HG03066 (cell line): Measurements from ENCODE around the gene PFN4.
"Not testable (repeated sequence)": the region's sequence is repeated elsewhere in the genome, so short reads cannot be mapped to it uniquely, and the experiment has no call there.

Source experiments
- ATAC-seq: cut with Tn5 transposase; IDR thresholded peaks from one replicate; pipeline ENCODE4 v1.9.1; 2021; ENCODE audit warnings: low read depth; ENCODE audit not compliant: unreplicated experiment

The PFN4 gene

DNA sequence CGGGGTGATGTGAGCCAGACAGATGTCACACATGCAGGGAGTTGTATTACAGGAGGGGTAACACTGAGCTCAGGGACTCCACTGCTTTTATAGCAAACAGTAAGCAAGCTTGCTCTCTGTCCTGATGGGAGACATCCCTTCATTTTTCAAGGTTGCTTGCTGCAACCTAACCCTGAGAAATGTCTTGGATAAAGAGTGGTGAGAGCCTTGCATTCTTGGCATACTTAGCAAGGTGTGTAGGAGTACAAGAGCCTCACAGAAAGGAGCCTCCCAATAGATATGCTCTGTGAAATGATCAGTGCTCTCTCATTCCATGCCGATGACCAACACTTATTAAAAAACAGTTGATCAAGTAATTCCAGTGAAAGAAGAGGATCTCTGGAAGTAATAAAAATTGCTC lies 8.1 kb downstream of the PFN4 start:
- no peak for ATAC-seq

DNA sequence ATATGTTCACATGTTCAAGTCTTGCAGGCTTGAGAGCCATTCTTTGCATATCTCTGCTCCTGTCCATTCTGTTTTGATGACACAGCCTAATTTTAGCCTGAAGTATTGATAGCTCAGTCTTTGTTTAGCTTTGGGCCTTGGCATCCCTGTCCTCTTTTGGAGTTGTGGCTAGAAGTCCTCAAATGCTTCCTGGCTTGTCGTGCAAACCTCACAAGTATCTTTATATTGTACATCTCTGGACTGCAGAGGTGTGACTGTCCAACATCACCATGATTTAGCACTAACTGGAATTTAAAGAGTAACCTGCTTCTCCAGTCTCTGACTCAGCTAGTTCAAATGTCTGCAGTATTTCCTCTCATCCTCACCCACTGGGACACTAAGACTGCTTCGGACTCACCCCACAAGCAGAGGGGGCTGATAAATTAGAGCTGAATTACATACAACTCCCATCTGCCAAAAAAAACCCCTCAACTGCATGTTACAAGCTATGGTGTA lies 11.7 kb downstream of the PFN4 start:
- no peak for ATAC-seq

DNA sequence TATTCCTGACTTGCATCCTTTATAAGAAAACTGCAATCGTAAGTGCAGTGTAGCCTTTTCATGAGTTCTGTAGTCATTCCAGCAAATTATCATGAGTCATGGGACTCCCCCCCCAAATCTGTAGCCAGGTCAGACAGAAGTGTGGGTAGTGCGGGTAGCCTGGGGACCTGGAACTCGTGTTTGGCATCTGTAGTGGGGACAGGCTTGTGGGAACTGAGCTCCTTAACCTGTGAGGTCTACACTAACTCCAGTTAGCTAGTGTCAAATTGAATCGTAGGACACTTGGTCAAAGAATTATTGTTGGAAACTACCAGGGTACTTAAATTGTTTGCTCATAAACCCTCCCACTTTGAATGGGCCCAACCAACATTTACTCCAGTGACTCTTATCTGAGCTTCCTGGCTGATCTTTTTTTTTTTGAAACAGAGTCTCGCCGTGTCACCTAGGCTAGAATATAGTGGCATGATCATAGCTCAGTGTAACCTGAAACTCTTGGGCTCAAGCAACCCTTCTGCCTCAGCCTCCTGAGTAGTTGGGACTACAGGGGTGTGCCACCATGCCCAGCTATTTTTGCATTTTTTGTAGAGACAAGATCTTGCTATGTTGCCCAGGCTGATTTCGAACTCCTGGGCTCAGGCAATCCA lies 12.4 kb downstream of the PFN4 start:
- ATAC-seq: no peak

DNA sequence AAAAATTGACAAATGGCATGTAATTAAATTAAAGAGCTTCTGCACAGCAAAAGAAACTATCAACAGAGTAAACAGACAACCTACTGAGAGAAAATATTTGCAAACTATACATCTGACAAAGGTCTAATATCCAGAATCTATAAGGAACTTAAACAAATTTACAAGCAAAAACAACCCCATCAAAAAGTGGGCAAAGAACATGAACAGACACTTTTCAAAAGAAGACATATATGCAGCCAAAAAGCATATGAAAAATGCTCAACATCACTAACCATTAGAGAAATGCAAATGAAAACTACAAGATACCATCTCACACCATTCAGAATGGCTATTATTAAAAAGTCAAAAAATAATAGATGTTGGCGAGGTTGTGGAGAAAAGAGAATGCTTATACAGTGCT lies 13.7 kb downstream of the PFN4 start:
- not testable (repeated sequence) for ATAC-seq

DNA sequence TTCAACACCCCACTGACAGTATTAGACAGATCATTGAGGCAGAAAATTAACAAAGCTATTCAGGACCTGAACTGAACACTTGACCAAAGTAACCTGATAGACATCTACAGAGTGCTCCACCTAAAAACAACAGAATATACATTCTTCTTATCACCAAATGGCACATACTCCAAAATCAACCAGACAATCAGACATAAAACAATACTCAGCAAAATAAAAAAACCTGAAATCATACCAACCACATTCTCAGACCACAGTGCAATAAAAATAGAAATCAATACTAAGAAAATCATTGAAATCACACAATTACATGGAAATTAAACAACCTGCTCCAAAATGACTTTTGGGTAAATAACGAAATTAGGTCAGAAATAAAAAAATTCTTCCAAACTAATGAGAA lies 15.8 kb downstream of the PFN4 start:
- no peak for ATAC-seq

DNA sequence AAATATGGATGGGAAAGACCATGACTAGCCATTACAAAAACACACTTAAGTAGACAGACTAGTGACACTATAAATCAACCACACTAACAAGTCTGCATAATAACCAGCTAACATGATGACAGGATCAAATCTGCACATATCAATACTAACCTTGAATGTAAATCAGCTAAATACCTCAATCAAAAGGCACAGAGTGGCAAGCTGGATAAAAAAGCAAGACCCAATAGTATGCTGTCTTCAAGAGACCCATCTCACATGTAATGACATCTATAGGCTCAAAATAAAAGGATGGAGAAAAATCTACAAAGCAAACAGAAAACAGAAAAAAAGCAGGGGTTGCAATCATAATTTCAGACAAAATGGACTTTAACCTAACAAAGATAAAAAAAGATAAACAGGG lies 16.3 kb downstream of the PFN4 start:
- ATAC-seq: no peak

DNA sequence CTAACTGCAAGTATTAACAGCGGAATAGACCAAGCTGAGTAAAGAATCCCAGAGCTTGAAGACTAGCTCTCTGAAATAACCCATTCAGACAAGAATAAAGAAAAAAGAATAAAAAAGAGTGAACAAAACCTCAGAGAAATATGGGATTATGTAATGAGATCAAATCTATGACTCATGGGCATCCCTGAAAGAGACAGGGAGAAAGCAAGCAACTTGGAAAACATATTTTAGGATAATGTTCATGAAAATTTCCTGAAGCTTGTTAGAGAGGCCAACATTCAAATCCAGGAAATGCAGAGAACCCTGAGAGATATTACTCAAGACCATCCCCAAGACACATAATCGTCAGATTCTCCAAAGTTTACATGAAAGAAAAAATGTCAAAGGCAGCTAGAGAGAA lies 17.3 kb downstream of the PFN4 start:
- ATAC-seq: no peak

DNA sequence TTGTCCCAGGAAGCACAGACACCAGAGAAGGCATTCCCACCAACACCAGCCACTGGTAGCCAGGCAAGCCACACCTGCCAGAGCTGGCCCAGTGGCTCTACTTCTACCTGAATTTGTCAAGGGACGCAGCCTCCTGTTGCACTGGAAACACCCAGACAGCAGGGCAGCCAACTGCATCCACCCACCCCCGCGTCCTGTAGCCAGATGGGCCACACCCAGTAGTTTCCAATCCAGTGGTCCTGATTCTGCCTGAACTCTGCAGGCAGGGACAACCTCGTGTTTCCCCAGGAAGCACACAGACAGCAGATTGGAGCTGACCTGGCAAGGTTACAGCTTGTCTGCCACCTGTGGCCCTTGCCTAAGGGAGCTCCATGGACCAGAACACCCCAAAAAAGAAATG lies 18.2 kb downstream of the PFN4 start:
- ATAC-seq: no peak

DNA sequence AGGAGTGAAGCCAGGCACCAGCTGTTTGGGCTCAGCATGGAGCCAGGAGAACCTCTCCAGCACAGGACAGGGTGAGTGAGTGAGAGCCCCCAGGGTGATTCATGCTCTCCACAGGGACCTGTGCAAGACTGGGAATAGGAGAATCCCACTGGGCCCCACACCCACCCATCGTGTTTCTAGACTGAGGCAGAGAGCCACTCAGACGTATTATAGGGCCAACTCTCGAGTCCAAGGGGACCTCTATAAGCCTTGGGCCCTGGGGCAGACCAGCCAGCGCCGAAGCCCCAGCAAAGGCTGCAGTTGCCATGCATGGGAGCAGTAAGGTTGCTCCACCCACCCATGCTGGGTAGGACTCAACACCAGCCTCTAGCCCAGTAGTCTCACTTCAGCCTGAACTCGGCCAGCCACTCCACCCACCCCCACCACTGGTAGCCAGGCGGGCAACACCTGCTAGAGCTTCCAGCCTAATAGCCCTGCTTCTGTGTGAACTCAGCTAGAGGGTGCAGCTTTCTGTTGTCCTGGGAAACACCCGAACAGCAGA lies 19.0 kb downstream of the PFN4 start:
- ATAC-seq: no peak

DNA sequence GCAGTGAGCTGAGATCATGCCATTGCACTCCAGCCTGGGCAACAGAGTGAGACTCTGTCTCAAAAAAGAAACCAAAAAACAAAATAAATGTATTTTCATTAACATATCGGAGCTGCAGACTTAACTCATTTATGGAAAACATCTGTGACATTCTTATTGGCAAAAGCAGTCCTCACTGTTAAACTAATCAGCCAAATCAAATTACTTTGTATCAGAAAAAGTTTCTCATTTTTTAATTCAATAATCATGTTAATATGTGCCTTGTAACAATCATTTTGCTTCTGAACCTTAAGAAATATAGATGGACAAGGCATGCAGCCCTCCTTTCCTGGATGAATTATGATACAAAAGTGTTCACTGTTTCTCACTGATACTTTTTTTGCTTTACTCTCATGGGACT lies 20.5 kb downstream of the PFN4 start:
- ATAC-seq: no peak

DNA sequence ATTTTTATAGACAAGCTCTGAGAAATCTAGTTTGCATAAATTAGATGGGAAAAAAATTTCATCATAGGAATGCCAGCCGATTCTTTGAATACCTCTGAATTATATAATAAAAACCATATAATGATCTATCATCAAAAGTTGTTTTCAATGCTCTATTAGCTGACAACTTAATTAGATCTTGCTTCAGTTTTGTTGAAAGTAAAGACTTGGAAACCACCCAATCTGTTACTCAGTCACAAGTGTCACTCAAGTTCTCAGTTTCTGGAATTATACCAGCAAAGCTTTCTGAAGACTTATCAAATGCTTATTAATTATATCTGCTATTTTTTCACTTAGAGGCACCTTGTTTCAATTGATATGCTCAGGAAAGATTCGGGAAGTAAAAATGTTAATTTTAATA lies 21.1 kb downstream of the PFN4 start:
- no peak for ATAC-seq

DNA sequence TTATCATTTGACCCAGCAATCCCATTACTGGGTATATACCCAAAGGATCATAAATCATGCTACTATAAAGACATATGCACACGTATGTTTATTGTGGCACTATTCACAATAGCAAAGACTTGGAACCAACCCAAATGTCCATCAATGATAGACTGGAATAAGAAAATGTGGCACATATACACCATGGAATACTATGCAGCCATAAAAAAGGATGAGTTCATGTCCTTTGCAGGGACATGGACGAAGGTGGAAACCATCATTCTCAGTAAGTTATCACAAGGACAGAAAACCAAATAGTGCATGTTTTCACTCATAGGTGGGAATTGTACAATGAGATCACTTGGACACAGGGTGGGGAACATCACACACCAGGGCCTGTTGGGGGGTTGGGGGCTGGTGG lies 22.4 kb downstream of the PFN4 start:
- ATAC-seq: not testable (repeated sequence)

DNA sequence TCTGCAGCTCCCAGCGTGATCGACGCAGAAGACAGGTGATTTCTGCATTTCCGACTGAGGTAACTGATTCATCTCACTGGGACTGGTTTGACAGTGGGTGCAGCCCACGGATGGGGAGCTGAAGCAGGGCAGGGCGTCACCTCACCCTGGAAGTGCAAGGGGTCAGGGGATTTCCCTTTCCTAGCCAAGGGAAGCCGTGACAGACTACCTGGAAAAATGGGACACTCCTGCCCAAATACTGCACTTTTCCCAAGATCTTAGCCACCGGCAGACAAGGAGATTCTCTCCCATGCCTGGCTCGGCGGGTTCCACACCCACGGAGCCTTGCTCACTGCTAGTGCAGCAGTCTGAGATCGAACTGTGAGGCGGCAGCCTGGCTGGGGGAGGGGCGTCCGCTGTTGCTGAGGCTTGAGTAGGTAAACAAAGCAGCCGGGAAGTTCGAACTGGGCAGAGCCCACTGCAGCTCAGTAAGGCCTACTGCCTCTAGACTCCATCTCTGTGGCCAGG lies 27.9 kb downstream of the PFN4 start:
- not testable (repeated sequence) for ATAC-seq

DNA sequence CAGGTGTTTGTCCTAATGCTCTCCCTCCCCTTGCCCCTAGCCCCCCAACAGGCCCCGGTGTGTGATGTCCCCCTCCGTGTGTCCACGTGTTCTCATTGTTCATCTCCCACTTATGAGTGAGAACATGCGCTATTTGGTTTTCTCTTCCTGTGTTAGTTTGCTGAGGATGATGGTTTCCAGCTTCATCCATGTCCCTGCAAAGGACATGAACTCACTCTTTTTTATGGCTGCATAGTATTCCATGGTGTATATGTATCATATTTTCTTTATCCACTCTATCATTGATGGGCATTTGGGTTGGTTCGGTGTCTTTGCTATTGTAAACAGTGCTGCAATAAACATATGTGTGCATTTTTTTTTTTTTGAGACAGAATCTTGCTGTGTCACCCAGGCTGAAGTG lies 29.9 kb downstream of the PFN4 start:
- ATAC-seq: not testable (repeated sequence)

DNA sequence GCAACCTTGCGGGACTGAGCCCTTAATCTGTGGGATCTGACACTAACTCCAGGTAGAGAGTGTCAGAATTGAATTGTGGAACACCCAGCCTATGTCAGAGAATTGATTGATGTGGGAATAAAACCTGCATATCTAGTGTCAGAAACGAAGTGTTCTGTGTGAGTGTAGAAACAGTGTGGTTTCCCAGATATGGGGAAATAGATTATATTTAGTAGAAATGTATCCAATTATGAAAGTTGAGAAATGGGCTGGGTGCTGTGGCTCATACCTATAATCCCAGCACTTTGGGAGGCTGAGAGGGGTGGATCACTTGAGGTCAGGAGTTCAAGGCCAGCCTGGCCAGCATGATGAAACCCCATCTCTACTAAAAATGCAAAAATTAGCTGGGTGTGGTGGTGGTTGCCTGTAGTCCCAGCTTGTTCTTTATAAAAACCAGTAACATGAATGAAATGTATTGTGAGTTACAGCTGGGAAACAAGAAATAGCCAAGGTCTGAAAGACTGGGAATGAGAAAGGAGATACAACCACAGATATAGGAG lies 34.2 kb downstream of the PFN4 start:
- ATAC-seq: no peak

DNA sequence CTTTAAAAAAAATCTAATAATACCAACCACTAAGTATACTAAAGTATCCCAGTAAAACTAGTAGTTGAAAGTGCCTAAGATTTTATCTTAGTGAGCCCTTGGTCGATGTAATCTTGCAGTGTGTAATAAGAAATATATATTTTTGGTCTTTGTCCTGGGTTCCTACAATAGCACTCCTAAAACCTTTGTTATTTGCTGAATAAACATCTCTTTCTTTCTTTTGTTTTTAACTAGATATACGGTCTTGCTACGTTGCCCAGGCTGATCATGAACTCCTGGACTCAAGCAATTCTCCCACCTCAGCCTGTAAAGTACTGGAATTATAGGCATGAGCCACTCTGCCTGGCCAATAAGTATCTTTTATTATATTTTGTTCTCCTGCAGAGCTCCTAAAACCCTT lies 36.1 kb downstream of the PFN4 start:
- no peak for ATAC-seq

DNA sequence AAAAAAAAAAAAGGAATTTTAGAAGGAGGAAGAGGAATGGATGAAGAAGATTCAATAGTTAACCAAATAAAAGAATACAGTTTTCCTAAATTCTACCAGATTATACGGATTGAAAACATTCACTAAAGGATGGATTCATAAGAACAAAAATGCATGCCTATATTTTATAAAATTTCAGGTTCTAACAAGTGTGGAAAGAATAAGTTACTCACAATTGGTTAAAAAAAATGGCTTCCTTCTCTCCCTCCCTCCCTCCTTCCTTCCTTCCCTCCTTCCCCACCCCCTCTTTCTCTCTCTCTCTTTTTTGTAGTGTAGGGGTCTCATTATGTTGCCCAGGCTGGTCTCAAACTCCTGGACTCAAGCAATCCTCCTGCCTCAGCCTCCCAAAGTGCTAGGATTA lies 36.9 kb downstream of the PFN4 start:
- no peak for ATAC-seq

DNA sequence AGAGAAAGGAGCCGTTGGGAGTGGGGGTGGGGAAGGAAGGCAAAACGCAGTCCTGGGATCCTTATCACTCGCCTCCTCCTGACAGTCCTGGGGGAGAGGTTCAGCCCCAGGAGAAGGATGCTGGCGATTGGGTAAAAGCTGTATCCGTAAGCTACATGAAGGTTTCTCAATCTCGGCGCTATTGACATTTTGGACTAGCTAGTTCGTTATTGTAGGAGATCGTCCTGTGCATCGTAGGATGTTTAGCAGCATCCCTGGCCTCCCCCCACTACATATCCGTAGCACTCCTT lies 38.0 kb downstream of the PFN4 start:
- no peak for ATAC-seq

DNA sequence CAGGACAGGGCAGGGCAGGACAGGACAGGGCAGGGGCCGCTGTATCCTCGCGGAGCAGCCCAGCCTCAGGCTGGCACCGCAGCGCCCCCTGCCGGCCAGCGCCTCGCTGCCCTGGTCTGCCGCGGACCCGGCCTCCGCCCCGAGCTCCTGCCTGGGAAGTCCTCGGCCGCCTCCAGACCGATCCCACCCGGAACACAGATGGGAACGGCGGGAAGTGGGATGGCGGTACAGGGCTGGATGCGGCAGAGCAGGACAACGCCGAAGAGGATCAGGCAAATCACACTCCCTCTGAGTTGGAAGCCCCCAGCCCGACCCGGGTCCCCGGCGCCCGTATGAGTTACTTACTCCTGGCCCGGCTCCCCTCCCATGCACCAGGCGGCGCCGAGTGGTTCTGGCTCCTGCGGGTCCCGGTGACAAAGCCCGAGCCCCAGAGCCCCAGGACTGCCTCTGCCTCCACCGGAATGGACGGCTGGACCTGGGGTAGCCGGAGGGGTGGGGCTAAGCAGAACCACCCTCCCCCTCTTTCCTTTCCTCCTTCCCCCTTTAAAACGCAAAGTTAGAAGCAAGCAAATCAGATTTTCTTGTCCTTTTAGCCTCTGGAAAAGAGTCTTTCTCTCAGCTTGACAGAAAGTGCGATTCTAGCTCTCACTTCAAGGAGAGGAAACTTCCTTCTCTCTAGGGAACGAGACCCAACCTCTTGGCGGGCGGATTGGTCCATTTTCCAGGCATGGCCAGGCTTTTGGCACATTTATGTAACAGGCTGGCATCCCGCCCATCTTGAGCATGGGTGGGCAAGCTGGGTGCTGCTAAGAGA lies 38.5 kb downstream of the PFN4 start, which contains the start of gene TP53I3:
TSS of gene TP53I3 (minus strand) at position 449 of the 814 bp plus-strand sequence. CDS start 508 bp downstream, outside the sequence.
- ATAC-seq: peak; percentile 74

DNA sequence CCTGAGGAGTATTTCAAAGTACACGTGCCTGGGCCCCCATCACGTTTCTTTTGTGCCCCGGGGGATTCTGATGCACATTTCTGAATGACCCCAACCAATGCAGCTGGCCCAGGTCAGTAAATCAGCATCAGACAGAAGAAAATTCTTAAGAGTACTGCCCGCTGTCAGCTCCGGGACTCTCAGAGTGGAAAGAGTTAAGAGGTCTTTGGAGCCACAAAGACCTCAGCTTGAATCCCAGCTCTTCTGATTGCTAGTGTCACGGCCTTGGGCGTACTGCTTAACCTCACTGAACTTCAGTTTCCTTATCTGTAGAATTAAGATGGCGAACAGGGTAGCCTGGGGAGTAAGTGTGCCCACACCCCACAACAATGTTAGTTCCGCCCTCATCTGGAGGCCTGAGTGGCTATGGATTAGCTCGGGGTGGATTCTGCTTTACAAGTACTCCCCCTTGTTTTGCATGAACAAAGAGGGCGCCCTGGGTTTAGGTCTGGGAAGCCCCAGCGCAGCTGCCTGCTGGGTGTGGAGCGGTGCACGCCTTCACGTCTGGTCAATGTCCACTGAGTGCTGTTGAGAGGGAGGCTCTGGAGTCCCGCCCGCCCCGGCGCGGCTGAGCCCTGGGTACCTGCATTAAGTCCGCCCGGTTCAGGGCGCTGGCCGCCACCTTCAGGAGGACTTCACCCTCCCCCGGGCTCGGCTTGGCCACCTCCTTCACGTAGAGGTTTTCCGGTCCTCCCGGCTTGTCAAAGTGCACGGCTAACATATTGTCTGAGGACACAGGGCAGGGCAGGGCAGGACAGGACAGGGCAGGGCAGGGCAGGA lies 39.4 kb downstream of the PFN4 start:
- ATAC-seq: peak; percentile 77
